ENCODE data around the gene CSPG5. TPM values are rescaled to one million over a fixed set of nuclear protein-coding genes. Genes with fewer than 3 reads are reported as not detected.

CSPG5 gene
- total and polyA plus RNA-seq, 4 experiments from 2014 or later = 0.20 to 0.42 TPM; not detected in 2

DNA sequence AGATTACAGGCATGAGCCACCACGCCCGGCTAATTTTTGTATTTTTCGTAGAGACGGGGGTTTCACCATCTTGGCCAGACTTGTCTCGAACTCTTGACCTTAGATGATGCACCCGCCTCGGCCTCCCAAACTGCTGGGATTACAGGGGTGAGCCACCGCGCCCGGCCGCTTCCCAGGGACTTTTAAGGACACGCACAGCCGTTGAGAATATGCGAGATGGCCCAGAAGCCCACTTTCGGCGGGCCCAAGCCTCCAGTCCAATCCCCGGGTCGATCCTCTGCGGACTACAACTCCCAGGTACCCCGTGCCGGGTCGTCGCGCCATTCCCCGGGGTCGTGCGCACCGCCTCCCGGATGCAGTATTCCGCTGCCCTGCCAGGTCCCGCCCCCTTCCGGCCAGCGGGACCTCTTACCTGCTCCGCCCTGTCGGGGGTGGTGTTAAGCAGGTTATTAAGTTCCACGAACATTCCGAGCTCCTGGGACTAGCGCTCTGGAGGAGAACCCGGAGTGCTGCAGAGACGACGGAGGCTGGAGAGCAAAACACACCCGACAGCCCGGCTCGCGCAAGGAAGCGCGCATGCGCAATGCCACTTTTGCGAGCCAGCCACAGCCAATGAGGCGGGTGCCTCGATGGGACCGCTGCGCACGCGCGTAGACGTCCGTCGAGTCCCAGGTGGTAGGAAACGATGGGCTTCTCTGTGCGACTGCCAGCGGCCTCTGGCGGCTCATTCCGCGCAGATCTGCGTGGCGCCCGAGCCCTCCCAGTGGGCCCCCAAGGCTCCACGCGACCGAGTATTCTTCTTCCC is 65.3 kb downstream of the CSPG5 start, which contains the start of gene ELP6:
TSS of gene ELP6 (minus strand) at position 588 of the 805 bp plus-strand sequence. CDS start at position 466, 122 bp downstream.
- Histone ChIP-seq H3K36me3 (ENCODE audit: insufficient read depth, low read length) (no peaks in the 10 kb centered on the region), H3K27ac (ENCODE audit: low read depth, low read length) (peak within 1 kb of the TSS; percentile 88), H3K27me3 (ENCODE audit: insufficient read depth, low read length) (no peaks in the 10 kb centered on the region), H3K4me3 (ENCODE audit: low read length in 2 of 2) (peak within 1 kb of the TSS; percentile 73 to 96), H3K9me3 (ENCODE audit: control insufficient read depth in 1 of 2, low read length in 2 of 2) (no peaks in the 10 kb centered on the region), H3K4me1 (ENCODE audit: insufficient read depth, low read length) (peaks cover 13% of the 10 kb centered on the region)
- no peaks in the 10 kb centered on the region for H3K9me3 Mint-ChIP-seq
- H3K27me3 Mint-ChIP-seq = no peaks in the 10 kb centered on the region
- peak within 1 kb of the TSS; percentile 97 to 99 (median 98) for H3K27ac Mint-ChIP-seq
- ChIA-PET CTCF (ENCODE audit: partially characterized antibody) (interaction anchor here (0.6 to 1.9 kb wide), 6 partner anchors 9 to 272 kb away, joined by 3 to 8 read pairs (median 4); no protein-coding TSS in a partner anchor), POLR2A (ENCODE audit: partially characterized antibody) (interaction anchor here (0.6 to 2.9 kb wide), 11 partner anchors 36 to 1820 kb away, joined by 3 to 12 read pairs (median 5); partner anchors contain the start of genes PTPN23, SCAP and SMARCC1)
- H3K4me1 Mint-ChIP-seq = peaks cover 10 to 33% (median 17%) of the 10 kb centered on the region in 4 donors
- DNase-seq = peak; percentile 98 to 99 (median 99)
- H3K4me3 Mint-ChIP-seq = peak within 1 kb of the TSS; percentile 95 to 99 (median 97)
- intact Hi-C loops (cut with micrococcal nuclease) = loop anchor here (1.0 to 5.0 kb wide), 7 partner anchors 38 to 289 kb away; partner anchors contain the start of genes DHX30, KIF9, KLHL18 and SCAP
- peaks cover 9 to 27% of the 10 kb centered on the region in 2 donors for H3K36me3 Mint-ChIP-seq

DNA sequence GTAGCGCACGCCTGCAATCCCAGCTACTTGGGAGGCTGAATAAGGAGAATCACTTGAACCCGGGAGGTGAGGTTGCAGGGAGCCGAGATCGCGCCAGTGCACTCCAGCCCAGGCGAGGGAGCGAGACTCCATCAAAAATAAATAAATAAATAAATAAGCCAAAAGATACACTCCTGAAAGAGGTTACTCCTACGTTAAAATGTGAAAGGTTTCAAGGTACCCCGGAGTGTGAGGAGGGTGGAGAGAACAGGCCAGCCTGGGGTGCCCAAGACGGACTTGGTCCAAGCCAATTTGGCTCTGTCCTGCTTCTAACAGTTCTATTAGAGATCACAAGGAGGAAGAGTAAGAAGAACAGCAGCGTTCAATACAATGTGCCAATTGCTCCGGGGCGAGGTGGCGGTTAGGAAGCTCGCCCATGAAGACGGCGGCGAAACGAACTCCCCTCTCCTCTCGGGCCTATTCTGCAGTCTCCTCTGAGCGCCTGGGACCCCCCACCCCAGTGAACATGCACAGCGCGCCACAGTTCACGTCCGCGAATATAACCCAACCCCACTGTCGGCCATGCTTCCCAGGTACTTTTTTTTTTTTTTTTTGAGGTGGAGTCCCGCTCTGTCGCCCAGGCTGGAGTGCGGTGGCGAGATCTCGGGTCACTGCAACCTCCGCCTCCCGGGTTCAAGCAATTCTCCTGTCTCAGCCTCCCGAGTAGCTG is 66.1 kb downstream of the CSPG5 start:
- H3K9me3 Mint-ChIP-seq = no peaks in the 10 kb centered on the region
- Histone ChIP-seq H3K27ac (ENCODE audit: low read depth, low read length) (peak overlapping the region; percentile 88), H3K9me3 (ENCODE audit: control insufficient read depth in 1 of 2, low read length in 2 of 2) (no peaks in the 10 kb centered on the region), H3K4me3 (ENCODE audit: low read length in 2 of 2) (peak overlapping the region; percentile 73 to 96), H3K27me3 (ENCODE audit: insufficient read depth, low read length) (no peaks in the 10 kb centered on the region), H3K4me1 (ENCODE audit: insufficient read depth, low read length) (peaks cover 13% of the 10 kb centered on the region), H3K36me3 (ENCODE audit: insufficient read depth, low read length) (no peaks in the 10 kb centered on the region)
- peak overlapping the region; percentile 97 to 99 (median 98) for H3K27ac Mint-ChIP-seq
- peaks cover 12 to 34% of the 10 kb centered on the region in 2 donors for H3K36me3 Mint-ChIP-seq
- POLR2A ChIA-PET (ENCODE audit: partially characterized antibody) = interaction anchor here (0.6 to 2.9 kb wide), 11 partner anchors 35 to 1819 kb away, joined by 3 to 12 read pairs (median 5); partner anchors contain the start of genes PTPN23, SCAP and SMARCC1
- peak in 1 of 5 donors; percentile 46 for DNase-seq
- intact Hi-C loops (cut with micrococcal nuclease) = loop anchor here (1.0 to 5.0 kb wide), 7 partner anchors 37 to 290 kb away; partner anchors contain the start of genes DHX30, KIF9, KLHL18 and SCAP
- peak overlapping the region; percentile 95 to 99 (median 97) for H3K4me3 Mint-ChIP-seq
- CTCF ChIA-PET (ENCODE audit: partially characterized antibody) = interaction anchor here (0.6 to 1.9 kb wide), 7 partner anchors 8 to 273 kb away, joined by 3 to 8 read pairs (median 4); no protein-coding TSS in a partner anchor
- peaks cover 11 to 33% (median 18%) of the 10 kb centered on the region in 4 donors for H3K4me1 Mint-ChIP-seq
- no peaks in the 10 kb centered on the region for H3K27me3 Mint-ChIP-seq

Other genes starting within 250 kb of the CSPG5 start
- gene PTPN23, start 197.8 kb downstream of the CSPG5 start, total RNA-seq = 10 to 100 TPM; 50.0 to 53.9 TPM
- gene PTPN23, start 197.8 kb downstream of the CSPG5 start, polyA plus RNA-seq = 1 to 10 TPM in 1 of 2 donors, under 1 TPM in 1; 0.46 to 4.3 TPM
- gene SCAP, start 102.9 kb downstream of the CSPG5 start, total RNA-seq = 10 to 100 TPM; 85.7 to 88.1 TPM
- gene SCAP, start 102.9 kb downstream of the CSPG5 start, polyA plus RNA-seq = 10 to 100 TPM; 37.7 to 56.4 TPM
- gene ELP6, start 65.2 kb downstream of the CSPG5 start, total RNA-seq = 10 to 100 TPM; 24.8 to 28.6 TPM
- gene ELP6, start 65.2 kb downstream of the CSPG5 start, polyA plus RNA-seq = 10 to 100 TPM; 37.1 to 45.7 TPM
- 100 to 1,000 TPM in 1 of 2 experiments, 10 to 100 TPM in 1; 85.7 to 101 TPM for gene SMARCC1, start 203.0 kb upstream of the CSPG5 start, total RNA-seq
- 10 to 100 TPM; 29.5 to 59.6 TPM for gene SMARCC1, start 203.0 kb upstream of the CSPG5 start, polyA plus RNA-seq
- gene DHX30, start 224.3 kb upstream of the CSPG5 start, total RNA-seq = 10 to 100 TPM; 86.5 to 93.0 TPM
- gene DHX30, start 224.3 kb upstream of the CSPG5 start, polyA plus RNA-seq = 10 to 100 TPM; 31.3 to 49.0 TPM

Data from CD4-positive, alpha-beta memory T cell (primary cell).